ENCODE results near the gene TPST1. TPM values are rescaled to one million over a fixed set of nuclear protein-coding genes. Genes with fewer than 3 reads are reported as not detected.

Gene TPST1
- total RNA-seq, 1 donor from 2014 or later = 16.7 TPM

DNA sequence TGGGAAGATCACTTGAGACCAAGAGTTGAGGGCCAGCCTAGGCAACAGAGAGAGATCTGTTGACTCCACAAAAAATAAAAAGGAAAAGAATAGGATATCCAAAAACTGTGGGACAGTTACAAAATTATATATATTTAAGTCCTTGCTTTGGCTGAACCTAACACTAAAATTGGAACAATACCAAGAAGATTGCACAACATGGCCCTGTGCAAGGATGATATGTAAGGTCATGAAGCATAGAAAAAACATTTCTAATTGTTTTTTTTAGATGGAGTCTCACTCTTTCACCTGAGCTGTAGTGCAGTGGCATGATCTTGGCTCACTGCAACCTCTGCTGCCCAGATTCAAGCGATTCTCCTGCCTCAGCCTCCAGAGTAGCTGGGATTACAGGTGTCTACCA lies 139.0 kb downstream of the TPST1 start:
- TF ChIP-seq, protein P1, sequence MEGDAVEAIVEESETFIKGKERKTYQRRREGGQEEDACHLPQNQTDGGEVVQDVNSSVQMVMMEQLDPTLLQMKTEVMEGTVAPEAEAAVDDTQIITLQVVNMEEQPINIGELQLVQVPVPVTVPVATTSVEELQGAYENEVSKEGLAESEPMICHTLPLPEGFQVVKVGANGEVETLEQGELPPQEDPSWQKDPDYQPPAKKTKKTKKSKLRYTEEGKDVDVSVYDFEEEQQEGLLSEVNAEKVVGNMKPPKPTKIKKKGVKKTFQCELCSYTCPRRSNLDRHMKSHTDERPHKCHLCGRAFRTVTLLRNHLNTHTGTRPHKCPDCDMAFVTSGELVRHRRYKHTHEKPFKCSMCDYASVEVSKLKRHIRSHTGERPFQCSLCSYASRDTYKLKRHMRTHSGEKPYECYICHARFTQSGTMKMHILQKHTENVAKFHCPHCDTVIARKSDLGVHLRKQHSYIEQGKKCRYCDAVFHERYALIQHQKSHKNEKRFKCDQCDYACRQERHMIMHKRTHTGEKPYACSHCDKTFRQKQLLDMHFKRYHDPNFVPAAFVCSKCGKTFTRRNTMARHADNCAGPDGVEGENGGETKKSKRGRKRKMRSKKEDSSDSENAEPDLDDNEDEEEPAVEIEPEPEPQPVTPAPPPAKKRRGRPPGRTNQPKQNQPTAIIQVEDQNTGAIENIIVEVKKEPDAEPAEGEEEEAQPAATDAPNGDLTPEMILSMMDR (conservative IDR thresholded peaks at IDR 0.05; ENCODE audit: low read depth, low read length) = no peak
- H3K4me3 ChIP-seq (ENCODE audit: low read depth, low read length) = no peak overlapping the region
- no peak for DNase-seq (ENCODE audit: low read depth)

DNA sequence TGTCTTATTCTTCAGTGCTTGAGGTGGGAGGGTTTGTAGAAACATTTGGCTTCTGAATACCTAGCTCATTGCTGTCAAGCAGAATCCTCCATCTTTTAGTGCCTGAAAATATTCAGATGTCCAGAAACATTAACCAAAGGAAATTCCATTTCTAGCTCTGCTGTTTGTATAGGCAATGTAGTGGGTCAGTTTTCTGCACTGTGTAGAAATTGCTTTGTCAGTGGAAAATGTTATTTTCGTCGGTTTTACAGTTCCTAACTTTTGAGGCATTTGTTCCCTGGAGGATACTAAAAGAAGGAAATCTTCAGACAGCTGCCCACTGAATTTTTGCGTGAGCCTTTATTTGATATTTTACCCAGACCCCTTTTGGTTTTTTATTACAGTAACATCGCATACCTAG lies 143.4 kb downstream of the TPST1 start:
- TF ChIP-seq, protein P1 (conservative IDR thresholded peaks at IDR 0.05; ENCODE audit: low read depth, low read length) = no peak
- H3K4me3 ChIP-seq (ENCODE audit: low read depth, low read length) = no peak overlapping the region
- no peak for DNase-seq (ENCODE audit: low read depth)

DNA sequence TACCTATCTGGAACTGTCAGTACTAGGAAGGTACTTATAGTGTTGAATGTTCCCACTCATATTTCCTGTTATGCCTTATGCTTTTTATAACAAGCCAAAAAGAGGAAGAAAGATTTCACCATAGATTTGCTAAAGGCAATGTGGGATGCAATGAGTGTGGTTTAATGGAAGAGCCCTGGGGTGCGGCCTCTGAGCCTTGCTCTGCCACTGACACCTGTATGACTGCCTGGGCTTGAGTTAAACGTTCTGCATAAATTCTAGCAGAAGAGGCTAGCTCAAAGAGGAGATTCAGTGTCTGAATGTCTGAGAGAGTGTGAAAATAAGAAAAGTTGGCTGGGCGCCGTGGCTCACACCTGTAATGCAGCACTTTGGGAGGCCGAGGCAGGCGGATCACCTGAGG lies 143.8 kb downstream of the TPST1 start:
- H3K4me3 ChIP-seq (ENCODE audit: low read depth, low read length) = no peak overlapping the region
- no peak for DNase-seq (ENCODE audit: low read depth)
- TF ChIP-seq, protein P1 (conservative IDR thresholded peaks at IDR 0.05; ENCODE audit: low read depth, low read length) = no peak

DNA sequence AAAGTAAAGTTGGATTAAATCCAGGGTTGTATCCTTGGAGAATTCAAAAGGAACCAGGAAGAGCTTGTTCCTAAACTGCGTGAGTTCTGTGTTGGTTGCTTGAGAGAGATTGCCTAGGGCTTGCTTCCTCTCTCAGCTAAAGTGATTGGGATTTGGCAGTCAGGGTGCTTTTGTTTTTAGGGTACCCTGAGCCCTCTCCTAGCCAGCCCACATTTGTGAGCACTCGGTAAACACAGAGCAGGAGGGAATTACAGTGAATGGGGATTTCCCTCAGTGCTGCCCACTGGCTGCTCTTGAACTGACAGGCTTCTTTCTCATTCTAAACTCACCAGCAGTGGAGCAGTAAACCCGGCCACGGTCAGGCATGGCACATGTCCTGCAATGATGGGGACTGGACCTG lies 146.9 kb downstream of the TPST1 start:
- peak; percentile 20 for DNase-seq (ENCODE audit: low read depth)
- TF ChIP-seq, protein P1 (conservative IDR thresholded peaks at IDR 0.05; ENCODE audit: low read depth, low read length) = peak; percentile 2
- H3K4me3 ChIP-seq (ENCODE audit: low read depth, low read length) = peak overlapping the region; percentile 18

DNA sequence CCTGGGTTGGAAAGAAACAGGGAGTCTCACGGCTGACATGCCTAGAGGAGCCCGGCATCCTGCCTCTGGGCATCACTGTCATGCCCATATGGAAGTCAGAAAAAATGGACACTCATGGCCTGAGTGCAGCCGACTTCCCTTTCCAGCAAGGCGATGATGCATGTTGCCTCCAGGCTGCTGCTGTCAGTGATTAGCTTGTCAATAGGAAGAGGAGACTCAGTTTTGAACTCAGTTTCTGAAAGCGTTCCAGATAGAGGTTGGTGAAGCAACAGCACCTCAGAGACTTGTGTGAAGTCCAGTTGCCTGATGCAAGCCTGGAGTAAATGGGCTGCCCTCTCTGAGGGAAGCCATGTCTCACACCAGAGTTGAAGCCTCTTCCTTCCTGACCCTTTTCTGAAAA lies 148.4 kb downstream of the TPST1 start:
- TF ChIP-seq, protein P1 (conservative IDR thresholded peaks at IDR 0.05; ENCODE audit: low read depth, low read length) = no peak
- DNase-seq (ENCODE audit: low read depth) = no peak
- no peak overlapping the region for H3K4me3 ChIP-seq (ENCODE audit: low read depth, low read length)

DNA sequence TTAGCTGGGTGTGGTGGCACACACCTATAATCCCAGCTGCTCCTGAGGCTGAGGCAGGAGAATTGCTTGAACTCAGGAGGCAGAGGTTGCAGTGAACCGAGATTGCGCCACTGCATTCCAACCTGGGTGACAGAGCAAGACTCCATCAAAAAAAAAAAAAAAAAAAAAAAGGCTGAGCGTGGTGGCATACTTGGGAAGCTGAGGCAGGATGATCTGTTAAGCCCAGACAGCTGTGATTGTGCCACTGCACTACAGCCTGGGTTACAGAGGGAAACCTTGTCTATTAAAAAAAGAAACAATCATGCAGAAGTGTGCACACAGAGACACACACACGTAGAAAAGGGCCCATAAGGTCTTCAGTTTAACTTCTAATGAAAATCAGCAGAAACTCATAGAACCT lies 150.6 kb downstream of the TPST1 start:
- no peak overlapping the region for H3K4me3 ChIP-seq (ENCODE audit: low read depth, low read length)
- no peak for DNase-seq (ENCODE audit: low read depth)
- TF ChIP-seq, protein P1 (conservative IDR thresholded peaks at IDR 0.05; ENCODE audit: low read depth, low read length) = no peak

DNA sequence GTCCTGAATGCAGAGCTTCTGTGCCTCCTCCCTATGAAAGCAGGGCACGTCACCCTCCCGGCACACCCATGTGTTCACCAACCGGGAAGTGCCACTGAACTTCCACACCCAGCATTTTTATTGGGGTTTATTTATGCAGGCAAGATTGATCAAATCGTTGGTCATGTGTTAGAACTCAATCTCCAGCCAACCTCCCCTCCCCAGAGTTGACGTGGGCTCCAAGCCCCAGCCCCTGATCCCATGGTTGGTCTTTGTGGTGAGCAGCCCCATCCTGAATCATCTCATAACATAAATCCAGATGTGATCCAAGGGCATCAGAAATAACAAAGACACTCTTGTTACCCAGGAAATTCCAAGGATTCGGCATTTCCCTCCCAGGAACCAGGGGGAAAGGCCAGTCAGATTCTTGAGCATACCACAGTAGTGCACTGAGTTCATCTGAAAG lies 151.2 kb downstream of the TPST1 start:
- H3K4me3 ChIP-seq (ENCODE audit: low read depth, low read length) = no peak overlapping the region
- TF ChIP-seq, protein P1 (conservative IDR thresholded peaks at IDR 0.05; ENCODE audit: low read depth, low read length) = no peak
- no peak for DNase-seq (ENCODE audit: low read depth)
